Left ventricle myocardium superior (tissue), 1 donor: ENCODE data around the gene SPATA17. TPM values are rescaled to one million over a fixed set of nuclear protein-coding genes. Genes with fewer than 3 reads are reported as not detected.
A peak's percentile ranks its signal among the peaks of the same experiment; 100 is the strongest.
"Not testable (repeated sequence)": the region's sequence is repeated elsewhere in the genome, so short reads cannot be mapped to it uniquely, and the experiment has no call there.

Experiments used
- ATAC-seq: fragments of 200-7000 bp; cut with Tn5 transposase; one replicate; pipeline ENCODE4 v1.9.1; 2020; ENCODE audit warnings: mild to moderate bottlenecking, moderate library complexity
- DNase-seq: peaks from one replicate; pipeline ENCODE4 v3.0.0-alpha.2; 2020
- intact Hi-C: fragments of 100-400 bp; cut with micrococcal nuclease; formaldehyde crosslinking; loops from one replicate; pipeline ENCODE4 v1.11.0; 2022
- long read RNA-seq: library from polyadenylated mRNA; unstranded; transcript quantifications from one replicate; pipeline ENCODE4 v2.0.0, GENCODE V29; 2021
- total RNA-seq: library from RNA; stranded (reverse); fragmentation: NEBNext Ultra II Directional; extraction: Animal tissue kit (Norgen Biotek cat#: 25700); gene quantifications from one replicate; pipeline ENCODE4 v1.2.1, GENCODE V29; 2021
- donor health status: DM: no; HTN: yes; CAD: no; lungs with severe emphysema.

SPATA17 gene
- 1.2 TPM for total RNA-seq
- long read RNA-seq, partial matches to known transcripts, result 0 of 1 reads
- long read RNA-seq, other reads (novel, unspliced or antisense), result 1 of 1 reads

- peak; percentile 97 for ATAC-seq
- peak; percentile 80 for DNase-seq
- intact Hi-C loops, result no loop called here
Measured at GRCh38 chr1:217630711-217631591, at the start of gene SPATA17, which contains the start of gene GPATCH2. Gene SPATA17, plus strand, starts transcription at chr1:217631344. Its CDS starts 35 bp downstream, at chr1:217631379. Gene GPATCH2, minus strand, starts transcription at chr1:217631090. Its CDS starts 119 bp downstream, at chr1:217630971.

DNA sequence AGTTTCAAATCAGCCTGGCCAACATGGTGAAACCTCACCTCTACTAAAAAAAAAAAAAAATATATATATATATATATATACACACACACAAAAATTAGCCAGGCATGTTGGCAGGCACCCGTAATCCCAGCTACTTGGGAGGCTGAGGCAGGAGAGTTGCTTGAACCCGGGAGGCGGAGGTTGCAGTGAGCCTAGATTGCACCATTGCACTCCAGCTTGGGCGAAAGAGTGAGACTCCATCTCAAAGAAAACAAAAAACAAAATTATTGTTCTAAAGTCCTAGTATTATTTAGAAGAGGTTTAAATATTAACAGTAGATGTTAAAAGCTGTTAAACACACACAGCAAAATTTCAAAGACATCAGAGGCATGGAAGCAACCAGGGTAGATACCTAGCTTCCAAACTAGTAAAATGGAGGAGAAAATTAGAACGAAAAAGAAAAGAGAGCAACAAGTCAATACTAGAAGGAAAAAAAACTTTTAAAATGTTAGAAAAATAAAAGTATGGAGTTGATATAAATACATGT, 46.8 kb upstream of the SPATA17 start:
- ATAC-seq, intact Hi-C loops, DNase-seq: not testable (repeated sequence)

- no peak for DNase-seq
- intact Hi-C loops, result no loop called here
- no peak for ATAC-seq
Measured at GRCh38 chr1:217585577-217585976, 45.6 kb upstream of the SPATA17 start.

DNA sequence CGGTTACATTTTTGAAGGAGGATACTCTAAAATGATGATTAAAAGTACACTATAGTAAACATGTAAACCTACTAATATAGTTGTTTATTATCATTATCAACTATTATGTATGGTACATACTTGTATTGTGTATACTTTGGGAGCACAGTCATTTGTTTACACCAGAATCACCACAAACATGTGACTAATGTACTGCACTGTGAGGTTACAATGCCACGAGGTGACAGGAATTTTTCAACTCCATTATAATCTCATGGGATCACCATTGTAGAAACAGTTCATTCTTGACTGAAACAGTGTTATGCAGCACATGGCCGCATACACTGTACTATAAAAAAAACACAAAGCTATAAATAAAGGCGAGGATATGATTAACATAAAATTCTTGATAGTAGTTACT, 44.6 kb upstream of the SPATA17 start:
- intact Hi-C loops, result no loop called here
- no peak for ATAC-seq

DNA sequence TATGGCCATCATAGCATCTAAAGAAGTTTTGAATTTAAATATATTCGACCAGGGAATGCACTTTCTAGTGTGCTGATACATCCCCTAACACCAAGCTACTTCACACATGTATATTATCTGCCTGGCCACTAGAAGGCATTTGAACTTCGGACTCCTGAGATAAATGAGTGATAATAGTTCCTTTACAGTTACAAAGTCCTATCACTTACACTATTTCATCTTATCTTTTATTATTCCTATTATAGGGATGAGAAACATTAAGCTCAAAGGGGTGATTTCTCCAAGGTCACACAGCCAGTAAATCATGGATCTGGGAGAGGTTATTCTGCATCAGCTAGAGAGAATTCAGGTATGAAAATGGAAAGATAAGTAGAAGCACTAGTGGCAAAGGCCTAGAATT, 40.5 kb upstream of the SPATA17 start:
- DNase-seq (no peak), ATAC-seq (no peak)
- intact Hi-C loops, result no loop called here

More for the DNA sequence above, 44.6 kb upstream of the SPATA17 start:
- no peak for DNase-seq

DNA sequence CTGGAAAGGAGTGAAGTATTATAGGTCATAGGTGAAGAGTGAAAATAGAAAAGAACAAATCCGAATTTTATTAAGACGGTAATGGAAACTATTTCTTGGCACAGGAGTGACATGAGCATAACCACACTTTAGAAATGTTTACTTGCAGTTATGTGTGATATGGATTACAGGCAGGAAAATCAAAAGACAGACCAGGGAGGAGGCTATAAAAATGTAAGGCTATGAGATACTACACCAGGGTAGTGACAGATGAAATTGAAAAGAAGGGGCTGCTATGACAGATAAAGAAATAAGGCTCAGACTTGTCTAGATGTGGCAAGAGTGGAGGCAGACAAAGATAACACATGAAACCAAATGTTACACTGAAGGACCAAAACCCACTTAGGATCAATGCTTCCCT, 32.0 kb upstream of the SPATA17 start:
- DNase-seq, result no peak
- intact Hi-C loops, result no loop called here
- ATAC-seq, result no peak

- DNase-seq (no peak), ATAC-seq (peak; percentile 73)
- intact Hi-C loops, result no loop called here
Measured at GRCh38 chr1:217602380-217602779, 28.8 kb upstream of the SPATA17 start.

- DNase-seq (no peak), ATAC-seq (no peak)
- intact Hi-C loops, result no loop called here
Measured at GRCh38 chr1:217605390-217605789, 25.8 kb upstream of the SPATA17 start.

- DNase-seq (no peak), ATAC-seq (no peak)
- intact Hi-C loops, result no loop called here
Measured at GRCh38 chr1:217614200-217614712, 16.9 kb upstream of the SPATA17 start.

GRCh38 chr1:217617126-217617525, 14.0 kb upstream of the SPATA17 start:
- intact Hi-C loops, result no loop called here
- no peak for DNase-seq
- ATAC-seq, result no peak

DNA sequence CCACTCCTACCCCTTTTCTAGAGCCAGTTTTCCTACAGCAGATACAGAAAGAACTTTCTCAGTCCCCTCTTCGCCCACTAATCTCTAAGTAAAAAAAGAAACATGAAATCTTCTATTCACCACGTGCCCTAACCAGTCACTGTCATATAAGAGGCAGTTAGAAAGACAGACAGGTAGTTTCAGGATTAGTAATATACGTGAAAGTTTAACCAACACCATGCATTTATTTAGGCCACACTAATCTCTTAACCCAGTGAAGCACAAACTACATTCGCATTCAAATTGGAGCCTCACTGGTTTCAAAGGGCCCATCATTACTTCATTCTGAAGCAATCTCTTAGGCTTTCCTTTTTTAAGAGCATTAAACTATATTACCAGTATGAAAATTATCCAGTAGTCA, 10.3 kb upstream of the SPATA17 start:
- ATAC-seq, result no peak
- DNase-seq, result no peak
- intact Hi-C loops, result no loop called here

- intact Hi-C loops, result no loop called here
- ATAC-seq (no peak), DNase-seq (no peak)
Measured at GRCh38 chr1:217622042-217622441, 9.1 kb upstream of the SPATA17 start.

DNA sequence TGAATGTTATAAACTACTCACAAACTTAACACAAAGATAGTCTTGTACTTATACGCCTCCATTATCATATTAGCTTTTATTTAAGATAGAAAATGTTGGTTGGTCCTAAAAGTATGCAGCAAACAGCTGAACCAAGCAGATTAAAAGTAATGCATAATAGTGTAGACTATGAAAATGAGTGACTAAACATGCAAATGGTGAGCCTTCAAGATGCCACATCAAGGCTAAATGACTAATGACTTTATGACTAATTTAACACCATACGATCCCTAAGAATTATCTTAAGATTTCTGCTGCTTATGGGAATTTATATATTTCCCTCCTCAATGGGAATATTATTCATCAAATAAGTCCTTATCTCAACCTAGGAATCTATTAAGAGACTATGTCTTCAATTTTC, 4.8 kb upstream of the SPATA17 start:
- DNase-seq, result no peak
- intact Hi-C loops, result no loop called here
- ATAC-seq, result no peak

DNA sequence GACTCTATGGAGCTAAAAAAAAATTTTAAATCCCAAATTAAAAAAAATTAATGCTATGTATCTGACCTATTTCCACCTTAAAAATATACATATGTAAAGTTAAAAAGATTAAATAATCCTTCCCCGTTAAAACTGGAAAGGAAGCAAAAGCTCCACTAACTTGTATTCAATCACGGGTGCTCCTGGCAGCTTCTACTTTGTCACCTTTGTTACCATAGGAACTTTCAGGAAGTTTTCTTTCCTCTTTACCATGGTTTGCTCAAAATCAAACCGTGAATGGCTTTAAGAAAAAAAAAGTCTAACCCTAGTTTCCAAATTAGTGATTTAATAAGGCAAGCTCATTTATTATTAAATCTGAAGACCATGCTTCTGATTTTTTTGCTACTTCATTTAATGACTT, 3.7 kb upstream of the SPATA17 start:
- ATAC-seq, result no peak
- intact Hi-C loops, result no loop called here
- no peak for DNase-seq

- intact Hi-C loops, result no loop called here
Measured at GRCh38 chr1:217642455-217642854, 11.3 kb downstream of the SPATA17 start.

GRCh38 chr1:217647791-217648190, 16.6 kb downstream of the SPATA17 start:
- ATAC-seq, result no peak
- intact Hi-C loops, result no loop called here
- no peak for DNase-seq

More at GRCh38 chr1:217642455-217642854, 11.3 kb downstream of the SPATA17 start:
- DNase-seq, result no peak
- ATAC-seq, result no peak

DNA sequence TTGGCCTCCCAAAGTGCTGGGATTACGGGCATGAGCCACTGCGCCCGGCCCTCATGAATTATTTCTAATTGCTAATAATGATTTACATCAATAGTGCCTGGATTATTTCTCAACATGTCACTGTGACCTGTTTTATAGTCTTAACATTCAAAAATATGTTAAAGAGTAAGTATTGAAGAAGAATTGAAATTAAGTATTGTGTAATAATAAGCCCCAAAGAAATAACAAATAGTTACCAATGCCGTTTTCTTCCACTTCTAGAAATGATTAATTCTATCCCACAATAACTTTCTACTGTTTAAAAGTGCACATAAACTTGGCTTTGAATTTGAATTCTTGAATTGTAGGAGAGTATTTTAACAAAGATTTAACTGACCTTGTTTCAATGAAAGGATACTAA, 19.5 kb downstream of the SPATA17 start:
- intact Hi-C loops, result no loop called here
- no peak for ATAC-seq
- DNase-seq, result no peak

DNA sequence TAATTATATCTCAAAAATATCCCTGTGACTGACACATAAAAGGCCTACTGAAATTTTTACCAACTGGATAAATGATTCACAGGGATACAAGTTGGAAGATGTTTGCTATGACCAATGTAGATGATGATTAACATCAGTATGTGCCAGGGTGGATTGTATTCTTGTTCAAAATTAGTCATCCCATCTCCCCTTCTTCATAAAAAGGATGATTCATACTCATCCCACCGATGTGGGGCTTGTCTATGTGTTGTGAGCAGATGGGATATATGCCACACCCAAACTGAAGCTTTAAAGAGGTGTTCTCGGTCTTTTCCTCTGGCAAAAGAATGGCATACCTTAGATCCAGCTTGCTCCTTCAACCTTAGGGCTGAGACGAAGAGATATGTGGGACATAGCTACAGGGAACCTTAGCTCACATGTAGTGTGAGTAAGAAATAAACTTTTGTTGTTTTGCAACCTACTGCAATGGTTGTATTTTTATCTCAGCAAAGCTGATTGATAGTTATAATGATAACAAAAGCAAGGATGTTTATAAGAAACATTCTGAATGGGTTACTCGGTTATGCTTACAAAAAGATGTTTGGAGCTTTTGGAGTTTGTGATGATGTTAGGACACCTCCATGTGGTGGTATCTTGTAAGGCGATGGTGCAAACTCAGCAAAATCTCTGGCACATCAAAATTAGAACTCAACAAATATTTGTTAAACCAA, 29.4 kb downstream of the SPATA17 start:
- ATAC-seq, result no peak

DNA sequence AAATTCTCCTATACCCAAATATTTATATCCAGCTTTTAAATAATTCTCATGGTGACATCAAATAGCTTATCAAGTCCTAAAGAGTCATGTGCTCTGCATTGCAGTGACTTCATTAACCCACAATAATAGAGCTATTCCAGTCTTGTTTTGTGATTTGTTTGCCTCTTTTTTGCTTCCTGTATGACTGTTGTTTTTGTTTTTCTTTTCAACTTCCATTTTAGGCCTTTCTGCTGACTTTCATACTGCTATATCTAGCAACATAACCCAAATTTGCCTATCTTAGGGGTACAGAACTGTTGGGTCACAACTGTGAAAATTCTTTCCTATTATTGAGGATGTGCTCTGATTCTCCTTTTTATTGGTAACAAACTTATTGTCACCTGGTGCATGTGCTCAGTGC, 30.3 kb downstream of the SPATA17 start:
- intact Hi-C loops, result no loop called here
- ATAC-seq, result no peak
- DNase-seq, result no peak

More for the DNA sequence above, 29.4 kb downstream of the SPATA17 start:
- DNase-seq, result no peak
- intact Hi-C loops, result no loop called here
